Activated naive CD8-positive, alpha-beta T cell treated with anti-CD3 and anti-CD28 coated beads, Interleukin-2, amount 50 U/mL, for 24 hours (primary cell): ENCODE results near the gene S100A12.

Experiments
- ATAC-seq: fragments of 150-1000 bp; cut with Tn5 transposase; one replicate; pipeline ENCODE4 v1.10.0; 2021
- DNase-seq: peaks from one replicate; pipeline ENCODE4 v3.0.0; 2021
- H3K27ac Mint-ChIP-seq: one replicate; pipeline ENCODE4 v1.8.0; 2021; ENCODE audit warnings: mild to moderate bottlenecking, mixed read lengths
- H3K27me3 Mint-ChIP-seq: one replicate; pipeline ENCODE4 v1.8.0; 2021; ENCODE audit warnings: mixed read lengths
- H3K36me3 Mint-ChIP-seq: one replicate; pipeline ENCODE4 v1.8.0; 2021; ENCODE audit warnings: low read depth, mixed read lengths
- H3K4me1 Mint-ChIP-seq: one replicate; pipeline ENCODE4 v1.8.0; 2021; ENCODE audit warnings: mixed read lengths
- H3K4me3 Mint-ChIP-seq: one replicate; pipeline ENCODE4 v1.8.0; 2021; ENCODE audit warnings: mild to moderate bottlenecking, moderate library complexity, mixed read lengths
- H3K9me3 Mint-ChIP-seq: one replicate; pipeline ENCODE4 v1.8.0; 2021; ENCODE audit warnings: mixed read lengths

S100A12 gene

DNA sequence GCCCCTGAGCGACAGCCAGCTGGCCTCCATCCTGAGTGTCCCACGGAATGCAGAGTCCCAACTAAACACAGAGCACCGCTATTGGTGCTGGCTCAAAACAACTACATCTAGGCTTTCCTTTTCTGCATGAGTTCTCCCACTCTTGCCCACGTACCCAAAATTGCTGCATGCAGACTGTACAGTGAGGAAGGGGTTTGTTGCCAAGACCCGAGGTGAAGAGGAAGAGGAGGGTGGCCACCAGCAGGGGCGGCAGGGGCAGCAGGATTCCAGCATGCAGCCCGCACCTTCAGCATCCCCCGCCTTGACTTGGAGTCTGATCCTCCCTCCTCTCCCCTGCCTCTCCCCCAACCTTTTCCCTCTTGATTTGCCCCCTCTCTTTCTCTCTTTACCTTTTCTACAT lies 9.7 kb downstream of the S100A12 start:
- no peaks in the 10 kb centered on the region for H3K4me1 Mint-ChIP-seq
- ATAC-seq (no peak), DNase-seq (no peak)
- no peaks in the 10 kb centered on the region for H3K9me3 Mint-ChIP-seq
- H3K27me3 Mint-ChIP-seq, result peaks cover 9% of the 10 kb centered on the region
- H3K36me3 Mint-ChIP-seq, result no peaks in the 10 kb centered on the region
- H3K4me3 Mint-ChIP-seq, result no peak overlapping the region
- no peak overlapping the region for H3K27ac Mint-ChIP-seq

DNA sequence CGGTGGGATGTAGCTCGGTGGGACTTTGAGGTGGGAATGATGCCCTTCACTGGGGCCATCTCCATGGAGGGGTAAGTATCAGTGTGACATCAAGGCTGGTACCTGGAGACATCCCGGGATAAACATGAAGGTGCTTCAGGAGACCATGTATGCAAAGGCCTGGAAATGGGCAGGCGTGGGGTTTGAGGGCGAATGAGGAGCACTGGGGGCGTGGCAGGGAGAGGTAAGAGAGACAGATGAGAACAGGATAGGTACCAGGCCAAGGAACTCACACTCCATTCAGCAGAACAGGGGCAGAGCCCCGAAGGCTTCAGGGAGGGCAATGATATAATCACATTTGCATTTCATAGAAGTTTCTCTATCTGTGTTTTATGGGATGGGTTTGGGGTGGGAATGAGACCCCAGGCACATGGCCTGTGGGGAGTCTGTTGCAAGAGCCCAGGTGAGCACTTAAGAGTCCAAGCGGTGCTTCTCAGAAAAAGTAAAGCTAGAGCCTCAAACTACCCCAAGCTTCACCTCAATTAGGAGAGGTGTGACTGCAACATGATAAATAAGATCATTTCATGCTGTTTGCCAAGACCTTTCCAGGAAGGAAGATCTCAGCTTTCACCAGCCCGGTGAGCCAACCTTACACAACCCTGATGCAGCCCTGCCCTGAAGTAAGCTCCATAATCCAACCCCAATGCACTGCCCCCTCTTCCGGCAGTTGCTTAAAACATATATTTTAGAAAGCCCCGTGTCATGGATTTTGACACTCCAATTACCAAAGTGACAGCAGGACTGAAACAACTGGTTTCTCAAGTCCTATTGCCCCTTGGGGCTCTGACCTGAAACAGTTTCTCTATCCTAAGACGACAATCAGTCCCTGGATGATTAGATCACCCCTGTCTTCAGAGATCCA lies 10.4 kb downstream of the S100A12 start:
- no peak overlapping the region for H3K27ac Mint-ChIP-seq
- no peaks in the 10 kb centered on the region for H3K36me3 Mint-ChIP-seq
- ATAC-seq (no peak), DNase-seq (no peak)
- no peaks in the 10 kb centered on the region for H3K9me3 Mint-ChIP-seq
- H3K4me1 Mint-ChIP-seq, result no peaks in the 10 kb centered on the region
- no peak overlapping the region for H3K4me3 Mint-ChIP-seq
- peaks cover 6% of the 10 kb centered on the region for H3K27me3 Mint-ChIP-seq

DNA sequence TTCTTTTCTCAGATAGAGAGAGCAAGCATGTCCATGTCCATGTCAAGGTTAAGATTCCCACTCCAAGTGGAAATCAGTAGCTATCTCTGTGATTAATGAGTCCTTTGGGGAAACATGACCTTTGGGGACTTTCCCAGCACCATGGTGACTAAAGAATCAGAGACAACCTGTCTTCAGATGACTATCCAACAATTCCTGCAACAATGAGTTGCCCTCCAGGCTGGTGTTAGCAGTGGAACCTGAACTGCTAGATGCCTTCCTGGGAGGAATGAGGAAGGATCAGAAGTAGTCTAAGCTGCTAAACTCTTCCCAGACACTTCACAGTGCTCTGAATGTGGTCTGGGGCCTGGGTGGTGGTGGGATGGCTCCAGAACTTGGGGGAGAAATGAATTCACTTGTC lies 11.3 kb downstream of the S100A12 start:
- DNase-seq, result no peak
- no peak overlapping the region for H3K27ac Mint-ChIP-seq
- H3K4me1 Mint-ChIP-seq, result no peaks in the 10 kb centered on the region
- H3K27me3 Mint-ChIP-seq, result peaks cover 4% of the 10 kb centered on the region
- H3K36me3 Mint-ChIP-seq, result no peaks in the 10 kb centered on the region
- ATAC-seq, result no peak
- H3K9me3 Mint-ChIP-seq, result no peaks in the 10 kb centered on the region
- H3K4me3 Mint-ChIP-seq, result no peak overlapping the region

DNA sequence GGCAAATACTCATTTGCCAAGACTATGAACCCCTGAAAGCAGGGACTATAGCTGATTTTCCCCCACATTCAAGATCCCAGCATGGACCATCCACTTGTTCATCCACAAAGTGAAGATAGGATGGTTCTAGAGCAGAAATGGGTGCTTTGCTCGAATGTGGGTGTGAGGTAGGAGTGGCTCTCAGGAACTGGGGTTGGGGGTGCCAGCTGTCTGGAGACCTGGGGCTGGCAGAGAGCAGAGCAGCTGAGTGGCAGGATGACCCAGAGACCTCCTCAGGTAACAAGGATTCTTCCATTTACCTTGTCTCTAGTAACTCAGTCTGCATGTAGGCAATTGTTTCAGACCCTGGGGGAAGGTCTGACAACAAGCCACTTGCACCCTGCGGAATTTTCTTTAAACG lies 11.8 kb downstream of the S100A12 start:
- ATAC-seq (no peak), DNase-seq (no peak)
- Mint-ChIP-seq H3K4me3 (no peak overlapping the region), H3K27me3 (peaks cover 4% of the 10 kb centered on the region), H3K9me3 (no peaks in the 10 kb centered on the region), H3K36me3 (no peaks in the 10 kb centered on the region), H3K27ac (no peak overlapping the region), H3K4me1 (no peaks in the 10 kb centered on the region)

DNA sequence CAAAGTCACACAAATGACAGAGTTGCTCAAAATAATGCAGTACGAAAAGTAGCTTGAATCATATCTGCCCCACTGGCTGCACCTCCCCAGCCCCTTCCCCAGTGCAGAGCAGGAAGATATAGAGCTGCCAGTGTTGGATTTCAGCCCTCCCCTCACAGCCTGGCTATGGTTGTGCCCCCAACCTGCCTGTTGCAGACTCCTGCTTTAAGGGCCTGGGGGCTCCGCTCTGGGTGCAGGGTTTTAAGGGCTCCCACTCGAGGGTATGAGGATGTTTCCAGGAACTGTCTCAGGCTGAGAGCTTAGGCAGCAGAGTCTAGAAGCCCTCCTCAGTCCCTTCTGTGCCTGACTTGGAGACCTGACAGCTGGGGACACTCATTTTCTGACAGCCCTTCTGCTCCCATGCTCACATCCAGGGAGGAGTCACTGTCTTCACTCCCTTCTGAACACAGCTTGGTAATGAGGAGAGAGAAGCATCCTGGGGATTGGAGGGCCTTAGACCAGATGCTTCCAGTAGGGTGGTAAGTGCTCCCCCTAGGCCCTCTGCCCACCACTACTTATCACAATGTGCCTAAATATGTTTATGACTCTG lies 13.1 kb downstream of the S100A12 start:
- H3K27ac Mint-ChIP-seq, result no peak overlapping the region
- no peaks in the 10 kb centered on the region for H3K36me3 Mint-ChIP-seq
- H3K9me3 Mint-ChIP-seq, result no peaks in the 10 kb centered on the region
- no peak overlapping the region for H3K4me3 Mint-ChIP-seq
- H3K27me3 Mint-ChIP-seq, result peaks cover 4% of the 10 kb centered on the region
- ATAC-seq, result no peak
- DNase-seq, result no peak
- H3K4me1 Mint-ChIP-seq, result peaks cover 6% of the 10 kb centered on the region

DNA sequence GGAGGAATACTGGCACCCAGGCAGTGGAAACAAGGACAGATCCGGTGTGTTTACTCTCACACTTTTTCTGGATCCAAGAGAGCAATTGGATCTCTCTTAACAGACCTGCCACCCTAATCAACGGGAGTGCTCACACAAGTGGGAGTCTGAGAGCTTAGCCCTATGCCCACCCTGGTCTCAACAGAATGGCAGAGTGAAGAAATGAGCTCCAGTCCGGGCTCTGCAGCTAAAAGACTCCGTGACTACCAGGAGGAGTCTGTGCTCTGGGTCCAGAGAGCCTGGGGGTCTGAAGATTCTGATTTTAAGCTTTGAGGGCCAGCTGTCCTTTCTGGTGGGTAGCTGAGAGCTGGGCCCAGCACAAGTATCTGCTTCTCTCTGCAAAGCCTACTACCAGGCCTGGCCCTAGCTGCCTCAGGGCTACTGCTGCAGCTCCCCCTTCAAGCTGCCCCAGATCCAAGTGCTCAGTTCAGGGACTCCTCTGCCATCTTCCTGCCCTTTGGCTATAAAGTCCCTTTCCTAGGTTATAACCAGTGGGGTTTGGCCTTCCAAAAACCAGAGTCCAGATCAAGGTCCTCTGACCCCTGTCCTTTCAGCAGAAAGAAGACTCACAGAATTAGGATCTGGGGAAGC lies 13.8 kb downstream of the S100A12 start:
- no peaks in the 10 kb centered on the region for H3K9me3 Mint-ChIP-seq
- peaks cover 6% of the 10 kb centered on the region for H3K4me1 Mint-ChIP-seq
- H3K27me3 Mint-ChIP-seq, result peaks cover 4% of the 10 kb centered on the region
- no peak overlapping the region for H3K4me3 Mint-ChIP-seq
- H3K36me3 Mint-ChIP-seq, result no peaks in the 10 kb centered on the region
- ATAC-seq (no peak), DNase-seq (no peak)
- no peak overlapping the region for H3K27ac Mint-ChIP-seq

DNA sequence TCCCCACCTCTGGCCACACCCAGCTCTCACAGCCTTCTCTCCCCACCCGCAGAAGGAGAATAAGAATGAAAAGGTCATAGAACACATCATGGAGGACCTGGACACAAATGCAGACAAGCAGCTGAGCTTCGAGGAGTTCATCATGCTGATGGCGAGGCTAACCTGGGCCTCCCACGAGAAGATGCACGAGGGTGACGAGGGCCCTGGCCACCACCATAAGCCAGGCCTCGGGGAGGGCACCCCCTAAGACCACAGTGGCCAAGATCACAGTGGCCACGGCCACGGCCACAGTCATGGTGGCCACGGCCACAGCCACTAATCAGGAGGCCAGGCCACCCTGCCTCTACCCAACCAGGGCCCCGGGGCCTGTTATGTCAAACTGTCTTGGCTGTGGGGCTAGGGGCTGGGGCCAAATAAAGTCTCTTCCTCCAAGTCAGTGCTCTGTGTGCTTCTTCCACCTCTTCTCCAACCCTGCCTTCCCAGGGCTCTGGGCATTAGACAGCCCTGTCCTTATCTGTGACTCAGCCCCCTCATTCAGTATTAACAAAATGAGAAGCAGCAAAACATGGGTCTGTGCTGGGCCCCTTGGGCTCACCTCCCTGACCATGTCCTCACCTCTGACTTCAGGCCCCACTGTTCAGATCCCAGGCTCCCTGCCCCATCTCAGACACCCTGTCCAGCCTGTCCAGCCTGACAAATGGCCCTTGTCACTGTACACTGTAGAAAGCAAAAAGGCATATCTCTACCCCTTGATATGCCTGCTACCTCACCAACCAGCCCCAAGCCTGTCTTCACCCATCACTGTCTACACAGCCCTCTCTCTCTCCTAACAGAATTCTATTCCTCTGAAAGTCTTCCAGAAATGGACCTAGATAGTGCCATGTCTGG lies 14.6 kb downstream of the S100A12 start:
- H3K27ac Mint-ChIP-seq, result no peak overlapping the region
- H3K4me3 Mint-ChIP-seq, result no peak overlapping the region
- no peak for ATAC-seq
- no peaks in the 10 kb centered on the region for H3K9me3 Mint-ChIP-seq
- peaks cover 4% of the 10 kb centered on the region for H3K27me3 Mint-ChIP-seq
- DNase-seq, result no peak
- no peaks in the 10 kb centered on the region for H3K36me3 Mint-ChIP-seq
- H3K4me1 Mint-ChIP-seq, result peaks cover 6% of the 10 kb centered on the region

DNA sequence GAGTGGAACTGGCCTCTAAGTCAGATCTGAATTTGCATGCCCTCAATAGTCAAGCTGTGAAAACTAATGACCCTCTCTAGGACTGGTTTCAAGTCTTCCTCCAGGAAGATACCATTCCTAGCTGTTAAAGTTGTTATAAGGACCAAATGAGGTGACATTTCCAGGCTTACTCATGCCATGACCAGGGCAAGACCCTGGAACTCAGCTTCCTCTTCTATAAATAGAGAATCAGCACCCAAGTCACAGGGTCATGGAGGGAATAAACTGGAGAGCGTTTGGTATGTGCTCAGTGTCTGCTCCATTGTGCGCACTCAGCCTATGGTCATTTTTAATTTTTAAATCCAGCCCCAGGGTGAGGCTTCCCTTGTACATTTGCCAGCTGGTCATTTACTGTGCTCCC lies 15.2 kb downstream of the S100A12 start:
- Mint-ChIP-seq H3K36me3 (no peaks in the 10 kb centered on the region), H3K9me3 (no peaks in the 10 kb centered on the region)

DNA sequence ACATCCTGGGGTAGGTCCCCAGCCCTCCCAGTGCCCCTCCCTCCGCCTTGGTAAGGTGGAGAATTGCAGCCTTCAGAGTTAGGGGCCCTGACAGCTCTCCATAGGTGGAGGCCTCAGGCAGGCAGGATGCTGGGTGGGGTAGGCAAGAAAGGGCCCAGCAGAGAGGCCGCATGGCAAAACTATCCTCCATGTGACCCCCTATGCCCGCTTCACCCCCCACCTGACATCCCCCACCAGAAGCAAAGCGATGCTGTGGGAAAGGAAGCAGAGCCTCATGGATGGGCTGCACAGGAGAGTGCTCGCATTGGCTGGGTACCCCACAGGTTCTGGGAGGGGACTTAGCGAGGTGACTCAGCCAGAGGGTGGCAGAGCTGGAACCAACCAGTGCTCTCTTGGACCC lies 16.2 kb downstream of the S100A12 start:
- Mint-ChIP-seq H3K9me3 (no peaks in the 10 kb centered on the region), H3K4me1 (peaks cover 6% of the 10 kb centered on the region), H3K27ac (no peak overlapping the region), H3K36me3 (no peaks in the 10 kb centered on the region), H3K4me3 (no peak overlapping the region), H3K27me3 (no peaks in the 10 kb centered on the region)
- ATAC-seq (no peak), DNase-seq (no peak)

More for the DNA sequence above, 15.2 kb downstream of the S100A12 start:
- no peak overlapping the region for H3K4me3 Mint-ChIP-seq
- no peak overlapping the region for H3K27ac Mint-ChIP-seq
- ATAC-seq, result no peak
- peaks cover 6% of the 10 kb centered on the region for H3K4me1 Mint-ChIP-seq
- DNase-seq, result no peak
- H3K27me3 Mint-ChIP-seq, result peaks cover 4% of the 10 kb centered on the region

DNA sequence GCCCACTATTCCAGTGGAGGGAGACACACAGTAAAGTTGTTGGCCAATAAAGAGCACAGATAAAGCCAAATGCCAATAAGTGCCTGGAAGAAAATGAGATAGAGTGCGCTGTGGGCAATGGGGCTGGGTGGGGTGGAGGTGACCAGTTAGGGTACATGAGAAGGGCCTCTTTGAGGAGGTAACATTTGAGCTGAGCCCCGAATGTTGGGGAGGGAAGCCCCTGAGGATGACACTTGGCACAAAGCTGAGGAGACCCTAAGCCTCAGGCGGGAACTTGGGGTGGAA lies 16.8 kb downstream of the S100A12 start:
- H3K4me3 Mint-ChIP-seq, result no peak overlapping the region
- no peaks in the 10 kb centered on the region for H3K9me3 Mint-ChIP-seq
- no peaks in the 10 kb centered on the region for H3K36me3 Mint-ChIP-seq
- DNase-seq, result no peak
- H3K4me1 Mint-ChIP-seq, result peaks cover 6% of the 10 kb centered on the region
- H3K27me3 Mint-ChIP-seq, result no peaks in the 10 kb centered on the region
- ATAC-seq, result no peak
- H3K27ac Mint-ChIP-seq, result no peak overlapping the region

DNA sequence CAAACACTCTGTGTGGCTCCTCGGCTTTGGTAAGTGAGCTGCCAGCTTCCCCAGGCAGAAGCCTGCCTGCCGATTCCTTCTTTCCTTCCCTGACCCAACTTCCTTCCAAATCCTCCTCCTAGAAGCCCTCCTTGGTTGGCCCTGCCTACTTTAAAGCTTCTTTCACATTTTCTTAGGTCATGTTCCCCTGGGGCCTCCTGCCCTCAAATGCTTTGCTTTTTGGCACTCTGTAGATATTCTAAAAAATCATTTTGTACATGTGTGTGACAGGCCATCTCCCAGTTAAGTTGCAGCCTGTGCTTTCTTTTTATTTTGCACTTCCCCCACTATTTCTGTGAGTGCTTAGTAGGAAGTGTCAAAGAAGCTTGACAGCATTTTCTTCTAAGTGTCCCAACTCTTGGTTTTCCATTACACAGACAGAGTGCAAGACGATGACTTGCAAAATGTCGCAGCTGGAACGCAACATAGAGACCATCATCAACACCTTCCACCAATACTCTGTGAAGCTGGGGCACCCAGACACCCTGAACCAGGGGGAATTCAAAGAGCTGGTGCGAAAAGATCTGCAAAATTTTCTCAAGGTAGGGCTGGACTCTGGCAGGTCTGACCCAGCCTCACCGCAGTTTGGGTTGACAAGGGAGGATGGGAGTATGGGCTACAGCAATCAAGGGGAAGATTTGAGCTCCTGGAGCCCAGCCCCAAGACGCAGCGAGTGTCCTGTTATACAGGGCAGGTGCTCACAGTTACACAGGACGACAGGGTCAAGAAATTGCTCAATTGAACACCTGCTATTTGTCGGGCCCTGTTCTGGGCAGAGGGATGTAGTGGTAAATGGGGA lies 17.3 kb downstream of the S100A12 start, which contains the start of gene S100A9:
Gene S100A9 (plus strand): TSS at position 2 of the 838 bp plus-strand sequence. CDS start 430 bp downstream, at position 432.
- Mint-ChIP-seq H3K36me3 (no peaks in the 10 kb centered on the region), H3K27me3 (peaks cover 4% of the 10 kb centered on the region), H3K4me1 (peaks cover 6% of the 10 kb centered on the region), H3K4me3 (no peak within 1 kb of the TSS), H3K9me3 (no peaks in the 10 kb centered on the region), H3K27ac (no peak within 1 kb of the TSS)
- DNase-seq (no peak), ATAC-seq (no peak)

DNA sequence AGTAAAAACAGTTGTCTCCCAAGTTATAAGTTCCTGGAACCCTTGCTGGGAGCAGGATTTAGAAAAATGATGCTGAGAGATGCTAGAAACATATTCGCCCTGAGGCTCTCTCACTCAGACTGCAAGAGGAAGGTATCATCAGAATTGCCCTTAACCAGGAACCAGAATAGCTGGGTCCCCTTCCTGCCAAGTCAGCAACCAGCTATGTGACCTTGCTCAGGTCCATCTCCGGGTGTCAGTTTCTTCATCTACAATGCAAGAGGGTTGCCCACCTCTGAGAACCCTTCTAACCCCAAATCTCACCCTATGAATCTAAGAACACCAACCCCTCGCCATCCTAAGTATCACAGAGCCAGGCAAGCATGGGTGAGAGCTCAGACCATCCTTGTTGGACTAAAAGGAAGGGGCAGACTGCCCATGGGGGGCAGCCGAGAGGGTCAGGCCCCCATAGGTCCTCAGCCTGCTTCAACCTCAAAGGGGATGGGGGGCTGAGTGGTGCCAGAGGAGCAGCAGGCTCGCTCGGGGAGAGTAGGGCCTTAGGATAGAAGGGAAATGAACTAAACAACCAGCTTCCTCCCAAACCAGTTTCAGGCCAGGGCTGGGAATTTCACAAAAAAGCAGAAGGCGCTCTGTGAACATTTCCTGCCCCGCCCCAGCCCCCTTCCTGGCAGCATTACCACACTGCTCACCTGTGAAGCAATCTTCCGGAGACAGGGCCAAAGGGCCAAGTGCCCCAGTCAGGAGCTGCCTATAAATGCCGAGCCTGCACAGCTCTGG lies 18.2 kb downstream of the S100A12 start:
- Mint-ChIP-seq H3K9me3 (no peaks in the 10 kb centered on the region), H3K27me3 (peaks cover 4% of the 10 kb centered on the region), H3K4me1 (peaks cover 6% of the 10 kb centered on the region), H3K4me3 (no peak overlapping the region), H3K27ac (no peak overlapping the region), H3K36me3 (no peaks in the 10 kb centered on the region)
- DNase-seq, result no peak
- no peak for ATAC-seq

DNA sequence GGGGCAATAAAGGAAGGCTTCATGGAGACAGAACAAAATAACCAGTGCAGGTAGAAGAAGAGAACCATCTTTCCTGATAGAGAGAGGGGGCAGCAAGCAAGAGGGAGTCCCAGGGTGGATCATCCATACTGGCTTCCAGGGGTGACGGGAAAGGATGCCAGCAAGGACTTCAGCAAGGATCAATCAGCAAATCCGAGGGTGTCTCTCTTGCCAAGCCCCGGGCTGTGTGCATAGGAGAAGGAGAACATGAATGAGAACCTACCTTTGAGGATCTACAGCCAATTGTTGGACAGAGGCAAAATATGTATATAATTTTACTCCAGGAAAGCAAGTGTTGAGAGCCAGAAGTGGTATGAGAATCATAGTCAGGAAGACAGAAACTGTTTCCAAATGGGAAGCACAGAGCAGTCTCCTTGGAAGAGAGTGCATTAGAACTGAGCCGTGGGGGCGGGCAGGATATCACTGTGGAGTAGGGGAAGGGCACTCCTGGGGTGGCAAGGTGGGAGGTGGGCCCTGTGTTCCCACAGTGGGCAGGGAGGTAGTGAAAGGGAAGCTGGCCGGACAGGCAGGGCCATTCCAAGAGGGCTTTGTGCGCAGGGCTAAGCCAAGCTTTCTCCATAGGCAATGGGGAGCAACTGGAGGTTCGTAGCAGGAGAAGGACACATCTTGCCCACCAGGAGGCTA lies 18.9 kb downstream of the S100A12 start:
- DNase-seq, result no peak
- H3K36me3 Mint-ChIP-seq, result no peaks in the 10 kb centered on the region
- peaks cover 4% of the 10 kb centered on the region for H3K27me3 Mint-ChIP-seq
- ATAC-seq, result no peak
- peaks cover 6% of the 10 kb centered on the region for H3K4me1 Mint-ChIP-seq
- no peak overlapping the region for H3K4me3 Mint-ChIP-seq
- no peak overlapping the region for H3K27ac Mint-ChIP-seq
- H3K9me3 Mint-ChIP-seq, result no peaks in the 10 kb centered on the region
